ENCODE data around the gene TUBGCP2.

TUBGCP2 gene

DNA sequence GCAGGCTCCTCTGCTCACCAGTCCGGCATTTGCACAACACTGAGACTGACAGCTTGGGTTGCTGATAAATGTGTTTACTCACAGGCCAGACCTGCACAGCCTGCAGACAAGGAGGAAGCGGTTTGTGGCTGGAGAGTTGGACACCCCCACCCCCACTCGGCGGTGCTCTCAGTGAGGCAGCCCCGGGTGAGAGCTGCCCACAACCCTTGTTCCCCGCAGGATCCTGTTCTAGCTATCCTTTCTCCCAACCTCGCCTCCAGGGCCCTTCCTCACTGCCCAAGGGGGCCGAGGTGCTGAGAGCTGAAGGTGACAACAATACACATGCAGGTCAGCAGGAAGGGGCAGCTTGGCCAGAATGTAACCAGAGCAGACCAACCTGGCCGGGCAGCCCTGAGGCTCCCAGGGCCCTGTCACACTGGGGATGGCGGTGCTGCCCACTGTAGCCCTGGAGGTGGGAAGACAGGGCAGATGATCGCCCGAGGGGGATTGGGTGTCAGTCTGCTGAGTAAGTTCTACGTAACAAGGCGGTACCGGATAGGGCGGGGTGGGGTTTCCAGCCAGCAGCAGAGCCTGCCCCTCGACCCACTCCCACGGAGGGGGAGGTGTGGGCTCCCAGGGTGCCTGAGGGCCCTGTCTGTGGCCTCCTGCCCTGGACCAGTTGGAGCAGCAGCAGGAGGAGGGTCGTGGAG lies 30.0 kb downstream of the TUBGCP2 start:
- no peak for DNase-seq (ENCODE audit: low read depth in 2 of 2)

DNA sequence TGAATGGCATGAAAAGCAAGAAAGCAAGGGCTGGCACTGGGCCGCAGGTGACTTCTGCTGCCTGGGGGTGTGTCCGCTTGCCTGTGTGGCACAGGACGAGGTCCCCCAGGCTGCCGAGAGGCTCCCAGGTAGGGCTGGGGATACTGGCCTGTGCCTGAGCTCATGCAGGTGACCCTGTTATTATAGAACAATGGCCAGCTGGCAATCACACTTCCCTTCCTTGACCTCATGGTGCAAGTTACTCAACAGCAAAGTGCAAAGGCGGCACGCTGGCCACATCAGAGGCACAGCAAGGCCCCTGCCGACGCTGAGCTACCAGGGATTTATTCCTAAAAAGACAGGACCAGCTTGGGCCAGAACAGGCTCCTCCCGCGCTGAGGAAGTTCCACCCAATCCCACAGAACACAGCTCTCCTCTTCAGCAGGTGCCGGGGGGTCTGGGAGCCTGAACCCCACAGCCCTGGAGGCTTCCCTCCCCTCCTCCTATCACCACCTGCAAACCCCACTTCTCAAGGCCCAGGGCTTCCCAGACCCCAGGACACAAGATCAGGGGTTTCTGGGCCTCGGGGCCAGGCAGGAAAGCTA lies 30.6 kb downstream of the TUBGCP2 start:
- DNase-seq (ENCODE audit: low read depth in 2 of 2): no peak

DNA sequence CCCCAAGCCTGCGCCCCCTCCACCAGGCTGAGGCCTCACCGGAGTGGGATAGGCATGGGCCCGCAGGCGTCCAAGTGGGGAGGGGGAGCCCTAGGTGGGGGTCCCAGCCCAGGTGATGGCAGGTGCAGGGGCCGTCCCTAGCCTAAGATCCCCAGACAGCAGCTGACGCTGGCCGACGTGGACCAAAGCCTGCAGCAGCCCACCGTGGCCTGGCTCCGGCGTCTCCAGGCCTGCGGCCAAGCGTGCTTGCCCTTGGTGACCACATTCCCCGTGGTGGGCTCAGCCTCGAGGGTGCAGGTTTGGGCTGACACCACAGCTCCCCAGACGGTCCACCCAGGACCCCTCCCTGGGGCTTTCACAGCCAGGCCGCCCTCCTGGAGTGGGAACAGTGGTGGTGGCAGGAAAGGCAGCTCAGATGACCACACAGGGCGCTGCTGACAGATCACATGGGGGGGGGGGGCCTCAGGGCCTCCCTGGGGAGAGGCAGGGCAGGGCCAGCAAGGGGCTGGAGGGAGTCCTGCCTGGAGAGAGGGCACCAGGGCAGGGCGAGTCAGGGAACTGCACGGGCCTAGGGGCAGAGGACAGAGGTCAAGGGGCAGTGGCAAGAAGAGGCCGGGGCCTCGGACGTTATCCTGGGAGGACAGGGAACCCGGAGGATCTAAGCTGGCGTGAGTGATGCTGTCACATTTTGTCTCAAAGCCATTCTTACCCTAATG lies 31.2 kb downstream of the TUBGCP2 start:
- no peak for DNase-seq (ENCODE audit: low read depth in 2 of 2)

GRCh38 chr10:133276435-133277201 lies 32.1 kb downstream of the TUBGCP2 start, which contains the start of gene ADAM8:
Gene ADAM8, minus strand, starts transcription at chr10:133276868. Its CDS starts 51 bp downstream, at chr10:133276817.
- peak in 1 of 2 experiments; percentile 78 for DNase-seq (ENCODE audit: low read depth in 2 of 2)

DNA sequence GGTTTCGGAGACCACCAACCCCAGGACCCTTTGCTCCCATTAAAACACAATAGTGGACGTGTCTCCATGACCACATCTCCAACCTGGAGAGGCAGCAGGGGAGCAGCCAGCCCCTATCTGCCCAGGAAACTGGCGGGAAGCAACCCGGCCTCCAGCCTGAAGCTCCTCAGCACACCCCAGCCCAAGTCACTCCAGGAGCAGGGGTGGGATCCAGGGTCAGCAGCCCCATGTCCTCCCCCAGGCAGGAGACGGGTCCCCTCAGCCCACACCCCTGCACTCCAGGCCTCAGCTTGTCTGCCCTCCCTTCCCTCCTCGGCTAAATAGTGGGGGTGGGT lies 32.6 kb downstream of the TUBGCP2 start:
- no peak for DNase-seq (ENCODE audit: low read depth in 2 of 2)

- DNase-seq (ENCODE audit: low read depth in 2 of 2): peak in 1 of 2 experiments; percentile 43
These were observed 33.0 kb downstream of the TUBGCP2 start for GRCh38 chr10:133275684-133276092.

DNA sequence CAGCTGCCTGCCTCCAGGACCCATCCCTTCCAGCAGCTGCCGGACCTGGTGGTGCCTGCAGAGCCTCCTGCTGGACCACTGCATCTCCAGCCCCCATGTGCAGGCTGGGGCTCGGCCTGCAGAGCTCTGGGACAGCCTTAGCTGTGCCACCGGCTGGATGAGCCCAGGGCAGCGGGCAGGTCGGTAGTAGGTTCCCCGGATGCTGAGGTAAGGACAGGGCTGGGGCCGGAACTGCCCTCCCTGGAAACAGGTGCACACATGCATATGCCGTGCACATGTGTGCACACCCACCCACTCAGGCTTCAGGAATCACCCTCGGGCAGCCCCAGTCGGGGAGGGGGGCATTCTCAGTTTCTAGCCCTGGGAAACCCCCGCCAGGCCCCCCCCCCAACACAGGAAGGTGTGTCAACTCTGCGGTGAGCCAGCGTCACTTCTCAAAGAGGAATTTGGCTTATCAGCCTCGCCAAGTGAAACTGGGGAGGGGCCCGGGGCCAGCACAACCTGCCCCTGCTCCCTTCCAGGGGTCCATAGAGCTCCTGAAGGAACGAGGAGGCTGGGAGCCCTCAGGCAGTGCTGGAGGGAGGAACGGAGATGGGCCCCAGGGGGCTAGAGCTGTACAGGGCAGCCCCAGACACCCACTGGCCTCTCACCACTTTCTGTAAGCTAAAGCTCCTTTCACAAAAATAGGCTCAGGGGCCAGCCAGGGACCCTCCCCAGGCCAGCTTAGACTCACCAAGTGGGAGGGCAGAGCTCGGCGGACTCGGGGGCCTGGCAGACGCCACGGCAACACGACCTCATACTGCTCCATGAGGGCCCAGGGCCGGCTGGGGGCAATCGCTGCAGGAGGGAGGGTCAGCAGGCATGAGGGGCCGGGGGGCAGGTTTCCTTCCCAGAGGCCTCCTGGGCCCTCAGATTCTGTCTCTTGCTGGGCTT lies 33.7 kb downstream of the TUBGCP2 start:
- peak; percentile 77 to 80 for DNase-seq (ENCODE audit: low read depth in 2 of 2)

DNA sequence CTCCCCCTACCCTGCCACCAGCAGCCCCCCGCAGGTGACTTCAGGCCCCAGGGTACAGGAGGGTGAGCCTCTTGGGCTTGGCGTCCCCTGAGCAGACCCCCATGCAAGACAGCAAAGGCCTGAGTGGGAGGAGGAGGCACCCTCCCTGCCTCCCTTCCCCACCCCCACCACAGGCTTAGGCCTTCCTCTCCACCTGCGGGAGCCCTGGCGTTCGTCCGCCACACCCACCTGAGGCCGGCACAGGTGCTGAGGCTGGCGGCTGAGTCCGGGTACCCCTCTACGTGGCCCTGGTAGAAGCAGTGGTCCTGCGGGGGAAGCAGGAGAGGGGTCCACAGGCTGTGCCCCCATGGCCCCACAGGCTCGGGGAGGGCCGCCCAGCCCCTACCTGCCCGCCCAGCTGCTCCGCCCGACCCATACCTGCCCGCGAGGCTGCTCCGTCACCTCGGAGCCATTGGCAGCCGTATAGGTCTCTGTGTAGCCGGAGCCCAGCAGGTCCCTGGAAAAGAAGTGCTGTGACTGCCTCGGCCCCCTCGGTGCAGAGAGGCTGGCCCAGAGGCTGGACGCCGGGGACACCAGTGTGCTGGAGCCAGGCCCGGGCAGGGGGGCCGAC lies 35.0 kb downstream of the TUBGCP2 start:
- no peak for DNase-seq (ENCODE audit: low read depth in 2 of 2)

DNA sequence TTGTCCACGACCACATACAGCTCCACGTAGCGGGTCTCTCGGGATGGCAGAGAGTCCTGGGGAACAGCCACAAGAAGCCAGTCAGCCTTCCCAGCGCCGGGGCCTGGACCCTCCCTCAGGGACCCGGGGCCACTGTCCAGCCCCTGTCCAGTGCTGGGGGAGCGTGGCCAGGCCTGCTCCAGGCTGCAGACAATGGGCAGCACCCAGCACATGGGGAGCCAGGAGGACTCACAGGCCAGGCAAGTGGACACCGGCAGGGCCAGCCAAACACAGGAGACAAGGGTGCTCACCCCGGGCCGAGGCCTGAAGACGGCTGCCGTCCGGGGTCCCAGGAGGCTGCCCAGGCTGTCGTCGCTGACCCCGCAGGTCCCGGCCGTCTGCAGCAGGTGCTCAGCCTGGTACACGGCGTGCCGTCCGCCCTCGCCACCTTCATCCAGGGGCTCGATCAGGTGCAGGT lies 35.7 kb downstream of the TUBGCP2 start:
- no peak for DNase-seq (ENCODE audit: low read depth in 2 of 2)

- DNase-seq (ENCODE audit: low read depth in 2 of 2): no peak
These were observed 36.2 kb downstream of the TUBGCP2 start for GRCh38 chr10:133272301-133272963.

DNA sequence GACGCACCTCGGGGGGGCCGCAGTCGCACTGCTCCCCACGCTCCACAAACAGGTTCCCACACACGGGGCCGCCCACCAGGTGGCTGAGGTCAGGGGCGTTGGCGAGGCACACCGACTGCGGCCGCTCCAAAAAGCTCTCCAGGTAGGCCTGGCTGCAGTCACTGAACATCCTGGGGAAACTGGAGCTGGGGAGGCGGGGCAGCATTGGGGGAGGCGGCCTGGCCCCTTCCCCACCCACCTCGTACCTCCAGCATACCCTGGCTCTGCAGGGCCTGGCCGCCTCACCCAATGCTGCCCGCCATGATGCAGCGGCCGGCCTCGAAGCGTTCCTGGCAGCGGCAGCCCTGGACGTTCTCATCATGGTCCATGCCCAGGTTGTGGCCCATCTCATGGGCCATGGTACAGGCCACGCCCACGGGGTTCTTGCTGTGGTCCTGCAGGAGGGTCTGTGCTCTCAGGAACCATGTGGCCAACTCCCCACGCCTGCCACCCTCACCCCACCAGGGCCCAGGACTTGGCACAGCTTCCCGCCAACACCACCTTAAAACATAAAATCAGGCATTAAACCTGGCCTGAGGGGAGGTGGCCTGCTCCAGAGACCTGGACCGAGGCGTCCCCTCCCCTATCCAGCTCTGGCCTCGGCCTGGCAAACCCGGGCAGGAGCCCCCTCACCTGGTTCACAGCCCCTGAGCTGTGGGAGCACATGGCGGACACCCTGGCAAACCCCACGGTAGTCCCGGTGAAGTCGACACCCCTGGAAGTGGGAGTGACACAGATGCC lies 37.0 kb downstream of the TUBGCP2 start:
- DNase-seq (ENCODE audit: low read depth in 2 of 2): no peak

- DNase-seq (ENCODE audit: low read depth in 2 of 2): no peak
These were observed 37.8 kb downstream of the TUBGCP2 start for GRCh38 chr10:133270773-133271297.

GRCh38 chr10:133270204-133270603 lies 38.5 kb downstream of the TUBGCP2 start:
- no peak for DNase-seq (ENCODE audit: low read depth in 2 of 2)

DNA sequence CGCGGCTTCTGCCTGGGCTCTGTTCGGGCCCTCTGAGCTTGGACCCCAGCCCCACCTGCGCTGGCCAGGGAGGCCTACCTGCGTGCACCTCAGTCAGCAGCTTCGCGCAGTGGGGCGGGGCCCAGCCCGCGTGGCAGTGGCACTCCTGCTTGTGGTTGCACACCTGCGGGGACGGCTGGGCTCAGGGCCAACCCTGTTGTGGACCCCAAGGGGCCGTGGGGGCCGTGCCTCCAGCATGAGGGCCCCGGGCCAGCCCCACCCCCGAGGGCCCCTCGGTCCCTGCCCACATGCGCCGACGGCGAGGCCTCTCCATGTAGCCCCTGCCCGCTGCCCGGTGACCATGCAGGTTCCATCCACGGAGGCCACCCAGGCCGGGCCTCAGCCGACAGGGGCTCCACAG lies 39.3 kb downstream of the TUBGCP2 start:
- no peak for DNase-seq (ENCODE audit: low read depth in 2 of 2)

GRCh38 chr10:133268532-133268931 lies 40.1 kb downstream of the TUBGCP2 start:
- DNase-seq (ENCODE audit: low read depth in 2 of 2): no peak

- no peak for DNase-seq (ENCODE audit: low read depth in 2 of 2)
These were observed 40.8 kb downstream of the TUBGCP2 start for GRCh38 chr10:133267829-133268228.

DNA sequence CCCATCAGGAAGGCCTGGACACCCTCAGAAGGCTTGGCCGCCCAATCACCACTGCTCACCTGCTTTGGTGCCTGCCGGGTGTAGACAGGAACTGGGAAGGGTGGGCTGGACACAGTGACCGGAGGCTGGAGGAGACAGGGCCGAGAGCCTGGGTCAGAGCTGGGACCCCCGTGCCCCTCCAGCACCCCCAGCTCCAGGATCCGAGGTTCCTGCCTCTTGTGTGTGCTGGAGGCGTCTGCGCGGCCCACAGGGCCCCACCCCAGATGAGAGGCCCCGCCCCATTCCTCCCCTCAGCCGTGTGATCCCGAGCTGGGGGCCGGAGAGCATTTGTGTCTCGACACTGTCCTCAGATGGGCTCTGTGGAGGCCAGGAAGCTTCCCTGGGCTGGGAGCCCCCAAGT lies 41.4 kb downstream of the TUBGCP2 start:
- no peak for DNase-seq (ENCODE audit: low read depth in 2 of 2)

DNA sequence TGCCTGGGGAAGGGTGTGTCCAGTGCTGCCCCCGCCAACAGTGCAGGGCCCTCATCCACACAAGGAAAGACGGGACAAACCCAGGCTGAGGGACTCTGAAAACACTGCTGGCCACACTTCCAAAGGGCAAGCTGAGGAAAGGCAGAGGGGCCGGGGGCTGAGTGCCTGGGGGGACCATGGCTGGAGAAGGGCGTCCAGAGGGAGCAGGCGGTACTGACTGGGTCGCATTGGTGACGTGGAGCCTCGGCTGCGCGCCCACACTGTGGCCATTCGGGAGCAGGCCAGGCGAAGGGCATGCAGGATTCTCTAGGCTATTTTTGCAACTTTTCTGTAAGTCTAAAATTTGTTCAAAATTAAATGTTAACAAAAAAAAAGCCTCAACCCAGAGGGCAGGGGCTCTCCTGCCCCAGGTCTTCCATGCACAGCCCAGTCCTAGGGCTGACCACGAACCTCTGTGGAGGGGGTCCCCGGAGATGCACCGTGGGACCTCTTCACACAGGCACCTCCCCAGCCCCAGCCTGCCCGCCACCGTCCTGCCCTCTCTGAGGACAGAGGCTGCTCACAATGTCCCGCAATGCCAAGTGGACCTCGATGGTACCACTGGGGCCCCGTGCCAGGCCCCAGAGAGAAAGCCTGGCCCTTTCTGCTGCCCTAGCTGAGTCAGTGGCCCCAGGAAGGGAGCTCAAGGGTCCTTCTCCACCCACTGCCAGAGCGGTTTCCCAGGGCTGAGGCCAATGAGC lies 42.4 kb downstream of the TUBGCP2 start:
- no peak for DNase-seq (ENCODE audit: low read depth in 2 of 2)
